HepG2 (cell line): ENCODE results near the gene ETF1. TPM values are rescaled to one million over a fixed set of nuclear protein-coding genes. Genes with fewer than 3 reads are reported as not detected.
A peak's percentile ranks its signal among the peaks of the same experiment; 100 is the strongest.

ENCODE experiments used
- CTCF ChIP-seq: sonication (generic); formaldehyde crosslinking; IDR thresholded peaks from 2 replicates; pipeline ENCODE4 v1.5.0; 2020; ENCODE audit warnings: mild to moderate bottlenecking, missing genetic modification reagents, moderate library complexity
- FOXO1 ChIP-seq: sonication (generic); formaldehyde crosslinking; IDR thresholded peaks from 2 replicates; pipeline ENCODE4 v1.4.0; 2020; ENCODE audit warnings: missing genetic modification reagents
- ISL2 ChIP-seq: sonication (generic); formaldehyde crosslinking; IDR thresholded peaks from 2 replicates; pipeline ENCODE4 v1.5.0; 2020; ENCODE audit warnings: missing genetic modification reagents
- NCOR1 ChIP-seq: fragments of 200-600 bp; sonication (generic); IDR thresholded peaks from 2 replicates; pipeline ENCODE4 v1.7.0; 2017; ENCODE audit warnings: antibody characterized with exemption, low read length, borderline replicate concordance
- POGZ ChIP-seq: sonication (generic); formaldehyde crosslinking; IDR thresholded peaks from 2 replicates; pipeline ENCODE4 v1.4.0; 2020; ENCODE audit warnings: mild to moderate bottlenecking, missing genetic modification reagents
- POLR2AphosphoS5 ChIP-seq: IDR thresholded peaks from 2 replicates; pipeline ENCODE4 v1.6.1; 2012; ENCODE audit warnings: low read depth, low read length
- PRDM10 ChIP-seq: sonication (generic); formaldehyde crosslinking; IDR thresholded peaks from 2 replicates; pipeline ENCODE4 v1.4.0; 2020; ENCODE audit warnings: low read depth, missing genetic modification reagents
- RXRB ChIP-seq: IDR thresholded peaks from 2 replicates; pipeline ENCODE4 v1.6.1; 2016; ENCODE audit warnings: borderline replicate concordance, missing genetic modification reagents, missing compliant biosample characterization
- SRY ChIP-seq: sonication (generic); formaldehyde crosslinking; IDR thresholded peaks from 2 replicates; pipeline ENCODE4 v1.8.0; 2022; ENCODE audit warnings: mild to moderate bottlenecking, missing genetic modification reagents
- TARDBP ChIP-seq: sonication (generic); formaldehyde crosslinking; IDR thresholded peaks from 2 replicates; pipeline ENCODE4 v1.8.0; 2022; ENCODE audit warnings: mild to moderate bottlenecking, missing genetic modification reagents
- THAP11 ChIP-seq: IDR thresholded peaks from 2 replicates; pipeline ENCODE4 v1.6.1; 2016; ENCODE audit warnings: missing biosample characterization, missing genetic modification reagents
- ZBTB42 ChIP-seq: sonication (generic); formaldehyde crosslinking; IDR thresholded peaks from 2 replicates; pipeline ENCODE4 v1.5.0; 2020; ENCODE audit warnings: mild to moderate bottlenecking, missing genetic modification reagents
- ZBTB8A ChIP-seq: sonication (generic); formaldehyde crosslinking; IDR thresholded peaks from 2 replicates; pipeline ENCODE4 v1.4.0; 2020; ENCODE audit warnings: mild to moderate bottlenecking, low read depth, missing genetic modification reagents, borderline replicate concordance
- ZIK1 ChIP-seq: sonication (generic); formaldehyde crosslinking; IDR thresholded peaks from 2 replicates; pipeline ENCODE4 v1.5.0; 2020; ENCODE audit warnings: mild to moderate bottlenecking, low read depth, missing genetic modification reagents, borderline replicate concordance
- ZNF282 ChIP-seq: fragments of 450-650 bp; IDR thresholded peaks from 2 replicates; pipeline ENCODE4 v1.6.1; 2018; ENCODE audit not compliant: partially characterized antibody
- ZNF331 ChIP-seq: sonication (generic); formaldehyde crosslinking; IDR thresholded peaks from 2 replicates; pipeline ENCODE4 v1.4.0; 2020; ENCODE audit warnings: missing genetic modification reagents
- ZNF580 ChIP-seq: IDR thresholded peaks from 2 replicates; pipeline ENCODE4 v1.6.1; 2016; ENCODE audit warnings: low read depth, borderline replicate concordance
- ZZZ3 ChIP-seq: sonication (generic); formaldehyde crosslinking; IDR thresholded peaks from 2 replicates; pipeline ENCODE4 v1.4.0; 2020; ENCODE audit warnings: missing genetic modification reagents, mild to moderate bottlenecking, borderline replicate concordance
- polyA plus RNA-seq, 8 experiments: library from polyadenylated mRNA; depleted of rRNA in 3 of 8; stranded (reverse) in 7 of 8; unstranded in 1 of 8; fragments of >200 nt; fragmentation: Illumina TruSeq in 4 of 8; extraction: Trizol in 4 of 8; gene quantifications; 2 replicates each; pipeline versions ENCODE4 v1.2.1 to v1.2.3, GENCODE V29; 2011 to 2016; ENCODE audit warnings: low read depth in 4 of 8, missing spikeins in 1 of 8, mixed read lengths in 1 of 8; ENCODE audit not compliant: insufficient read depth in 1 of 8
- total RNA-seq, 5 experiments: library from RNA; depleted of rRNA; stranded (reverse); fragments of >200 nt; fragmentation: Illumina TruSeq; extraction: Trizol; gene quantifications; 2 replicates each; pipeline ENCODE4 v1.2.3, GENCODE V29; 2016; ENCODE audit warnings: low read depth in 1 of 5
- TF ChIP-seq, protein P1 (sequence below): sonication (generic); formaldehyde crosslinking; IDR thresholded peaks from 2 replicates; pipeline ENCODE4 v1.5.0; 2020; ENCODE audit warnings: missing genetic modification reagents, mild to moderate bottlenecking, borderline replicate concordance
- TF ChIP-seq, protein P2 (sequence below): sonication (generic); formaldehyde crosslinking; IDR thresholded peaks from 2 replicates; pipeline ENCODE4 v1.5.0; 2020; ENCODE audit warnings: mild to moderate bottlenecking, missing genetic modification reagents

ETF1 gene
- total and polyA plus RNA-seq, 2 of the 13 experiments (the other 11 are each of a cell fraction or from before 2014, with no cell fraction given), result 52.1 to 184 TPM

- no peak for TF ChIP-seq PRDM10
- TF ChIP-seq ZIK1 (CRISPR knock-in tag), result no peak
- peak; percentile 17; the same call in 1 of the 2 replicates for TF ChIP-seq ZNF331 (CRISPR knock-in tag)
- 0 out of 2 replicates have a peak, but pooled peaks have one; percentile 39 for TF ChIP-seq ZZZ3 (CRISPR knock-in tag)
- TF ChIP-seq RXRB (CRISPR knock-in tag), result peak; percentile 17; the same call in 1 of the 2 replicates
- TF ChIP-seq CTCF (CRISPR knock-in tag), result no peak
- TF ChIP-seq ZNF580 (CRISPR knock-in tag), result peak; percentile 64; the same call in 1 of the 2 replicates
- no peak; the same call in 1 of the 2 replicates for TF ChIP-seq ISL2
- peak; percentile 56 for TF ChIP-seq THAP11 (CRISPR knock-in tag)
- TF ChIP-seq POGZ (CRISPR knock-in tag), result peak; percentile 20; the same call in 1 of the 2 replicates
- no peak for TF ChIP-seq ZBTB8A (CRISPR knock-in tag)
- TF ChIP-seq SRY (CRISPR knock-in tag), result 0 out of 2 replicates have a peak, but pooled peaks have one; percentile 31
- TF ChIP-seq ZBTB42 (CRISPR knock-in tag), result peak; percentile 76; the same call in 1 of the 2 replicates
- TF ChIP-seq, protein P1, sequence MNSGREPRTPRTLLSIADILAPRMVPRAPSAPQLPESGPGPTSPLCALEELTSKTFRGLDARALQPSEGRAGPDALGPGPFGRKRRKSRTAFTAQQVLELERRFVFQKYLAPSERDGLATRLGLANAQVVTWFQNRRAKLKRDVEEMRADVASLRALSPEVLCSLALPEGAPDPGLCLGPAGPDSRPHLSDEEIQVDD (CRISPR knock-in tag), result peak; percentile 16; the same call in 1 of the 2 replicates
- TF ChIP-seq ZNF282, result no peak
- TF ChIP-seq POLR2AphosphoS5, result peak; percentile 42; the same call in 1 of the 2 replicates
- TF ChIP-seq, protein P2, sequence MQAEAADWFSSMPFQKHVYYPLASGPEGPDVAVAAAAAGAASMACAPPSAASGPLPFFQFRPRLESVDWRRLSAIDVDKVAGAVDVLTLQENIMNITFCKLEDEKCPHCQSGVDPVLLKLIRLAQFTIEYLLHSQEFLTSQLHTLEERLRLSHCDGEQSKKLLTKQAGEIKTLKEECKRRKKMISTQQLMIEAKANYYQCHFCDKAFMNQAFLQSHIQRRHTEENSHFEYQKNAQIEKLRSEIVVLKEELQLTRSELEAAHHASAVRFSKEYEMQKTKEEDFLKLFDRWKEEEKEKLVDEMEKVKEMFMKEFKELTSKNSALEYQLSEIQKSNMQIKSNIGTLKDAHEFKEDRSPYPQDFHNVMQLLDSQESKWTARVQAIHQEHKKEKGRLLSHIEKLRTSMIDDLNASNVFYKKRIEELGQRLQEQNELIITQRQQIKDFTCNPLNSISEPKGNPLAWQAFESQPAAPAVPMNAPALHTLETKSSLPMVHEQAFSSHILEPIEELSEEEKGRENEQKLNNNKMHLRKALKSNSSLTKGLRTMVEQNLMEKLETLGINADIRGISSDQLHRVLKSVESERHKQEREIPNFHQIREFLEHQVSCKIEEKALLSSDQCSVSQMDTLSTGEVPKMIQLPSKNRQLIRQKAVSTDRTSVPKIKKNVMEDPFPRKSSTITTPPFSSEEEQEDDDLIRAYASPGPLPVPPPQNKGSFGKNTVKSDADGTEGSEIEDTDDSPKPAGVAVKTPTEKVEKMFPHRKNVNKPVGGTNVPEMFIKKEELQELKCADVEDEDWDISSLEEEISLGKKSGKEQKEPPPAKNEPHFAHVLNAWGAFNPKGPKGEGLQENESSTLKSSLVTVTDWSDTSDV, result no peak
- peak; percentile 18; the same call in 1 of the 2 replicates for TF ChIP-seq NCOR1
- no peak for TF ChIP-seq TARDBP (CRISPR knock-in tag)
- TF ChIP-seq FOXO1 (CRISPR knock-in tag), result no peak
These were observed 78.4 kb downstream of the ETF1 start (continued) for GRCh38 chr5:138464388-138465260.
